Smooth muscle cell (in vitro differentiated cells): ENCODE measurements around the gene ALOXE3. TPM values are rescaled to one million over a fixed set of nuclear protein-coding genes. Genes with fewer than 3 reads are reported as not detected.

Experiments
- DNase-seq: peaks from one replicate; lab custom pipeline; 2025; ENCODE audit not compliant: unreplicated experiment; lab: John Stamatoyannopoulos, UW
- H2AFZ ChIP-seq: fragments of 200-600 bp; sonication (generic); 2 replicates; pipeline ENCODE4 v1.6.0; 2016; ENCODE audit warnings: antibody characterized with exemption, low read depth, mild to moderate bottlenecking
- H3F3A ChIP-seq: fragments of 200-600 bp; sonication (generic); 2 replicates; pipeline ENCODE4 v1.6.0; 2017; ENCODE audit warnings: antibody characterized with exemption, low read depth
- H3K27ac ChIP-seq: fragments of 200-600 bp; sonication (generic); 2 replicates; pipeline ENCODE4 v1.5.1; 2016; ENCODE audit warnings: low read depth, mild to moderate bottlenecking
- H3K27me3 ChIP-seq: fragments of 200-600 bp; sonication (generic); 2 replicates; pipeline ENCODE4 v1.6.1; 2016; ENCODE audit warnings: low read depth, mild to moderate bottlenecking
- H3K36me3 ChIP-seq: fragments of 200-600 bp; sonication (generic); 2 replicates; pipeline ENCODE4 v1.5.1; 2016; ENCODE audit warnings: low read depth
- H3K4me1 ChIP-seq: fragments of 200-600 bp; sonication (generic); 2 replicates; pipeline ENCODE4 v1.5.1; 2016; ENCODE audit warnings: low read depth
- H3K4me2 ChIP-seq: fragments of 200-600 bp; sonication (generic); 2 replicates; pipeline ENCODE4 v1.6.0; 2016; ENCODE audit warnings: mild to moderate bottlenecking
- H3K4me3 ChIP-seq: fragments of 200-600 bp; sonication (generic); 2 replicates; pipeline ENCODE4 v1.5.1; 2016; ENCODE audit warnings: mild to moderate bottlenecking
- H3K79me2 ChIP-seq: fragments of 200-600 bp; sonication (generic); 2 replicates; pipeline ENCODE4 v1.6.0; 2016; ENCODE audit warnings: low read depth, mild to moderate bottlenecking
- H3K9ac ChIP-seq: fragments of 200-600 bp; sonication (generic); 2 replicates; pipeline ENCODE4 v1.6.0; 2016; ENCODE audit warnings: low read depth
- H3K9me3 ChIP-seq: fragments of 200-600 bp; sonication (generic); replicated peaks from 2 replicates; pipeline ENCODE4 v1.5.1; 2016; ENCODE audit warnings: low read depth
- H4K20me1 ChIP-seq: fragments of 200-600 bp; sonication (generic); 2 replicates; pipeline ENCODE4 v1.6.0; 2016; ENCODE audit warnings: low read depth
- CTCF ChIP-seq: fragments of 200-600 bp; sonication (generic); IDR thresholded peaks from 2 replicates; pipeline ENCODE4 v1.5.1; 2017; ENCODE audit warnings: borderline replicate concordance, mild to moderate bottlenecking, antibody characterized with exemption; ENCODE audit not compliant: insufficient read depth, poor library complexity, severe bottlenecking
- WGBS: methylation state at CpG from one replicate; pipeline ENCODE4 v1.1.7; 2016; ENCODE audit warnings: low lambda C conversion rate; 5-methylcytosine and 5-hydroxymethylcytosine counted together
- polyA plus RNA-seq: library from polyadenylated mRNA; unstranded; fragments of >200 nt; fragmentation: Nextera tagmentation; extraction: Ambion mirVana; gene quantifications from 2 replicates; pipeline ENCODE4 v1.2.1, GENCODE V29; 2016
- total RNA-seq: library from RNA; depleted of rRNA; stranded (reverse); fragments of >200 nt; gene quantifications from 2 replicates; pipeline ENCODE4 v1.2.3, GENCODE V29; 2014

ALOXE3 gene
- total and polyA plus RNA-seq, 2 experiments from 2014 or later: 0.25 to 1.7 TPM

- DNase-seq: no peak
- Histone ChIP-seq H3K9ac (no peak overlapping the region), H3K27ac (no peak overlapping the region), H3K4me1 (no peaks in the 10 kb centered on the region), H3F3A (peaks cover 3% of the 10 kb centered on the region), H3K27me3 (no peaks in the 10 kb centered on the region), H3K79me2 (no peaks in the 10 kb centered on the region), H3K36me3 (no peaks in the 10 kb centered on the region), H2AFZ (no peak overlapping the region), H3K4me3 (no peak overlapping the region), H3K9me3 (no peaks in the 10 kb centered on the region), H4K20me1 (no peaks in the 10 kb centered on the region), H3K4me2 (no peak overlapping the region)
- WGBS: 91% methylated on average over 7 of the region's 7 CpGs
- no peak for TF ChIP-seq CTCF
These were observed 66.5 kb downstream of the ALOXE3 start for GRCh38 chr17:8051831-8052230.

GRCh38 chr17:8048736-8049135 is 69.6 kb downstream of the ALOXE3 start:
- H3K4me1 ChIP-seq: no peaks in the 10 kb centered on the region
- H3K79me2 ChIP-seq: no peaks in the 10 kb centered on the region
- no peaks in the 10 kb centered on the region for H3K9me3 ChIP-seq
- WGBS: 96% methylated on average over 8 of the region's 8 CpGs
- no peak overlapping the region for H2AFZ ChIP-seq
- no peak overlapping the region for H3K4me2 ChIP-seq
- no peak overlapping the region for H3K4me3 ChIP-seq
- H4K20me1 ChIP-seq: no peaks in the 10 kb centered on the region
- H3K27me3 ChIP-seq: peaks cover 4% of the 10 kb centered on the region
- no peak overlapping the region for H3K9ac ChIP-seq
- H3K36me3 ChIP-seq: no peaks in the 10 kb centered on the region
- TF ChIP-seq CTCF: no peak
- no peak for DNase-seq
- H3F3A ChIP-seq: no peaks in the 10 kb centered on the region
- no peak overlapping the region for H3K27ac ChIP-seq

GRCh38 chr17:8048236-8048635 is 70.1 kb downstream of the ALOXE3 start:
- DNase-seq: no peak
- WGBS: 91% methylated on average over 12 of the region's 12 CpGs
- no peaks in the 10 kb centered on the region for H3F3A ChIP-seq

More at GRCh38 chr17:8048236-8048635, 70.1 kb downstream of the ALOXE3 start:
- Histone ChIP-seq H3K9me3 (no peaks in the 10 kb centered on the region), H3K27me3 (peaks cover 4% of the 10 kb centered on the region), H3K4me2 (no peak overlapping the region), H3K4me1 (no peaks in the 10 kb centered on the region), H3K4me3 (no peak overlapping the region), H4K20me1 (no peaks in the 10 kb centered on the region), H3K36me3 (no peaks in the 10 kb centered on the region), H3K9ac (no peak overlapping the region), H3K79me2 (no peaks in the 10 kb centered on the region), H2AFZ (no peak overlapping the region), H3K27ac (no peak overlapping the region)
- no peak for TF ChIP-seq CTCF
